ENCODE measurements around the gene FAM241A. TPM values are rescaled to one million over a fixed set of nuclear protein-coding genes. Genes with fewer than 3 reads are reported as not detected.

FAM241A gene
- total RNA-seq, 1 donor from 2014 or later: 0.70 TPM

GRCh38 chr4:112144546-112145325, 518 bp upstream of the FAM241A start:
- peak overlapping the region; percentile 38 for H3K27ac Mint-ChIP-seq
- no peaks in the 10 kb centered on the region for H3K9me3 Mint-ChIP-seq
- peak overlapping the region; percentile 78 for H3K4me3 Mint-ChIP-seq
- no peak for DNase-seq (ENCODE audit: extremely low spot score, unreplicated experiment)
- no peaks in the 10 kb centered on the region for H3K36me3 Mint-ChIP-seq
- peaks cover 34% of the 10 kb centered on the region for H3K27me3 Mint-ChIP-seq
- TF ChIP-seq, protein P1, sequence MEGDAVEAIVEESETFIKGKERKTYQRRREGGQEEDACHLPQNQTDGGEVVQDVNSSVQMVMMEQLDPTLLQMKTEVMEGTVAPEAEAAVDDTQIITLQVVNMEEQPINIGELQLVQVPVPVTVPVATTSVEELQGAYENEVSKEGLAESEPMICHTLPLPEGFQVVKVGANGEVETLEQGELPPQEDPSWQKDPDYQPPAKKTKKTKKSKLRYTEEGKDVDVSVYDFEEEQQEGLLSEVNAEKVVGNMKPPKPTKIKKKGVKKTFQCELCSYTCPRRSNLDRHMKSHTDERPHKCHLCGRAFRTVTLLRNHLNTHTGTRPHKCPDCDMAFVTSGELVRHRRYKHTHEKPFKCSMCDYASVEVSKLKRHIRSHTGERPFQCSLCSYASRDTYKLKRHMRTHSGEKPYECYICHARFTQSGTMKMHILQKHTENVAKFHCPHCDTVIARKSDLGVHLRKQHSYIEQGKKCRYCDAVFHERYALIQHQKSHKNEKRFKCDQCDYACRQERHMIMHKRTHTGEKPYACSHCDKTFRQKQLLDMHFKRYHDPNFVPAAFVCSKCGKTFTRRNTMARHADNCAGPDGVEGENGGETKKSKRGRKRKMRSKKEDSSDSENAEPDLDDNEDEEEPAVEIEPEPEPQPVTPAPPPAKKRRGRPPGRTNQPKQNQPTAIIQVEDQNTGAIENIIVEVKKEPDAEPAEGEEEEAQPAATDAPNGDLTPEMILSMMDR (conservative IDR thresholded peaks at IDR 0.05): no peak
- H3K4me1 Mint-ChIP-seq (ENCODE audit: unreplicated experiment): peaks cover 18% of the 10 kb centered on the region

DNA sequence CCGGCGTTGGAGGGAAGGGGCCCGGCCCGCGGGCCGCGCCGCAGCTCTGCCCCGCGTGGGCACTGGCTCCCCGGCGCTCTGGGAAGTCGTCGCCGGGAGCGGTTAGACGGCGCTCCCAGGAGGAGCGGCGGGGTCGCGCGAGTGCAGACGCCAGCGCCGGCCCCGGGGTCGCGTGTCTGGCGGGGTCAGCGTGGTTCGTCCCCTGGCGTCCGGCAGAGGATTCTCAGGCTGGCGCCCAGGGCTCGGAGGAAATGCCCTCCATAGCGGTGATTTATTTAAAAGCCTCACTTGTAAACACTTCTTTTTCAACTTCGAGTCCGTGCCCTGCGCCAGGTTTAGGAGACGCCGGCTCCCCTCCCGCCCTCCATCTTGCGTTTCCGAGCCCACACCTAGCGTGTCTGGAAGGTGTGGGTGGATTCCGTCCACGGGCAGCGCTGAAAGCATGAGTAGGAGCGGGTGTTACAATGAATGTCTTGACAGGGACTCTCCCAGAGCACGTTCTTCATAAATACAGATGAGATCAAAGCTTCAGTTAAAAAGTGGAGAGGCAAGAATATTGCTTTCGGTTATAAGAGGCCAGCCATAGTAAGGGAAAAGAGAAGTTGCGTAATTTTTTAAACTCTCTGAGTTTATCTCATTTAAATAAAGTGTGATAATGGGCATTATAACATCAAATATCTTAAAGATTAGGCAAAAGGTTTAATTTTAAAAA, 692 bp downstream of the FAM241A start:
- Mint-ChIP-seq H3K4me3 (peak overlapping the region; percentile 89), H3K27me3 (peaks cover 34% of the 10 kb centered on the region), H3K36me3 (no peaks in the 10 kb centered on the region), H3K9me3 (no peaks in the 10 kb centered on the region), H3K4me1 (ENCODE audit: unreplicated experiment) (peaks cover 13% of the 10 kb centered on the region), H3K27ac (peak overlapping the region; percentile 48)
- TF ChIP-seq, protein P1 (conservative IDR thresholded peaks at IDR 0.05): peak; percentile 58
- peak; percentile 70 for DNase-seq (ENCODE audit: extremely low spot score, unreplicated experiment)

DNA sequence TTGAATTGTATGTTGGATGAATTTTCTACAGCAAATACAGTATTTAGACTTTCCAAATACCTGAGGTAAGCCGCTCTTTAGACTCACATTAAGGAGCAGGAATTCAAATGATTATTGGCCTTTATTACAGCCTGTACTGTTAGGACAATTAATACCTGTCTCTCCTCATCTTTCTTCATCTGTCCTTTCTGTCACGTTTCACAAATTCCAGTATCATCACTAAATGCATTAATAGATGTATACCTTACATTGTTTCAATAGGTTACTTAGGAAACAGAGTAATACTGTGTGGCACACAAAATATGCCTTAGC, 1.2 kb downstream of the FAM241A start:
- no peaks in the 10 kb centered on the region for H3K9me3 Mint-ChIP-seq
- no peak for DNase-seq (ENCODE audit: extremely low spot score, unreplicated experiment)
- H3K36me3 Mint-ChIP-seq: no peaks in the 10 kb centered on the region
- peaks cover 37% of the 10 kb centered on the region for H3K27me3 Mint-ChIP-seq
- TF ChIP-seq, protein P1 (conservative IDR thresholded peaks at IDR 0.05): no peak
- H3K4me3 Mint-ChIP-seq: peak overlapping the region; percentile 89
- peak overlapping the region; percentile 48 for H3K27ac Mint-ChIP-seq
- H3K4me1 Mint-ChIP-seq (ENCODE audit: unreplicated experiment): peaks cover 11% of the 10 kb centered on the region

- Mint-ChIP-seq H3K36me3 (no peaks in the 10 kb centered on the region), H3K4me1 (ENCODE audit: unreplicated experiment) (peaks cover 8% of the 10 kb centered on the region), H3K9me3 (no peaks in the 10 kb centered on the region), H3K4me3 (peak overlapping the region; percentile 54), H3K27me3 (peaks cover 37% of the 10 kb centered on the region), H3K27ac (no peak overlapping the region)
- TF ChIP-seq, protein P1 (conservative IDR thresholded peaks at IDR 0.05): no peak
- no peak for DNase-seq (ENCODE audit: extremely low spot score, unreplicated experiment)
These were observed 2.4 kb downstream of the FAM241A start for GRCh38 chr4:112147697-112148096.

- no peak overlapping the region for H3K27ac Mint-ChIP-seq
- H3K27me3 Mint-ChIP-seq: peaks cover 36% of the 10 kb centered on the region
- DNase-seq (ENCODE audit: extremely low spot score, unreplicated experiment): no peak
- TF ChIP-seq, protein P1 (conservative IDR thresholded peaks at IDR 0.05): no peak
- no peaks in the 10 kb centered on the region for H3K36me3 Mint-ChIP-seq
- H3K9me3 Mint-ChIP-seq: no peaks in the 10 kb centered on the region
- peaks cover 8% of the 10 kb centered on the region for H3K4me1 Mint-ChIP-seq (ENCODE audit: unreplicated experiment)
- no peak overlapping the region for H3K4me3 Mint-ChIP-seq
These were observed 5.7 kb downstream of the FAM241A start for GRCh38 chr4:112150920-112151319.

Data from type B pancreatic cell (in vitro differentiated cells).